NB4 (cell line): ENCODE data around the gene TMEM184A.

Experiments used
- MYC ChIP-seq: IDR thresholded peaks from 2 replicates; pipeline ENCODE4 v1.6.1; 2011; ENCODE audit warnings: low read depth, low read length
- POLR2A ChIP-seq: IDR thresholded peaks from 2 replicates; pipeline ENCODE4 v1.6.1; 2011; ENCODE audit warnings: mild to moderate bottlenecking; ENCODE audit not compliant: insufficient read length; ENCODE audit errors: extremely low read depth
- TF ChIP-seq, protein P1 (sequence below): IDR thresholded peaks from one replicate; pipeline ENCODE4 v1.5.1; 2012; ENCODE audit warnings: low read depth, low read length
- TF ChIP-seq, protein P2 (sequence below): IDR thresholded peaks from 2 replicates; pipeline ENCODE4 v1.6.1; 2011; ENCODE audit warnings: low read depth, low read length

DNA sequence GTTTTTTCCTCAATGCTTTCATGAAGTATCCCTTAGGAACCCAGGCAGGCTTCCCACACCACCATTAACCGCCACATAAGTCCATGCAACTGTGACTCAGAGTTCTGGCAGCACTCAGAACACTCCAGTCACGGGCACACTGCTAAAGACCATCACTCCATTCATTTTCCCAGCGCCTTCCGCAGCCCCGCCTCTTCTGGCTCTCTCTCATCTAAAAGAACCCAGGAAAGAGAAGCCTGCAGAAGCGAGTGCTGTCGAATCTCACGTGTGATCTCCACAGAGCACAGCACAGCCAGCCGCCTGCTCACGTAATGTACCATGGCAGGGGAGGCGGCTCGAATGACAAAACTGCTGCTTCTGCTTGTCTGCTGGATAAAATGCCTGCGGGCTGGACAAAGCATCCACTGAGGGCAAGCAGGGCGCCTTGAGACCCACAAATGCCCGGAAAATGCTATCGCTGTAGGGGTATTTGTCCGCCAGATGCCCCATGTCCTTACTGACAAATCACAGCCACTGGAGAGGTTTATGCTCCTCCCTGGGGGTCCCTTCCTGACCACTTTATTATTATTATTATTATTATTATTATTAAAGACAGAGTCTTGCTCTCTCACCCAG, 12.0 kb upstream of the TMEM184A start:
- TF ChIP-seq, protein P1, sequence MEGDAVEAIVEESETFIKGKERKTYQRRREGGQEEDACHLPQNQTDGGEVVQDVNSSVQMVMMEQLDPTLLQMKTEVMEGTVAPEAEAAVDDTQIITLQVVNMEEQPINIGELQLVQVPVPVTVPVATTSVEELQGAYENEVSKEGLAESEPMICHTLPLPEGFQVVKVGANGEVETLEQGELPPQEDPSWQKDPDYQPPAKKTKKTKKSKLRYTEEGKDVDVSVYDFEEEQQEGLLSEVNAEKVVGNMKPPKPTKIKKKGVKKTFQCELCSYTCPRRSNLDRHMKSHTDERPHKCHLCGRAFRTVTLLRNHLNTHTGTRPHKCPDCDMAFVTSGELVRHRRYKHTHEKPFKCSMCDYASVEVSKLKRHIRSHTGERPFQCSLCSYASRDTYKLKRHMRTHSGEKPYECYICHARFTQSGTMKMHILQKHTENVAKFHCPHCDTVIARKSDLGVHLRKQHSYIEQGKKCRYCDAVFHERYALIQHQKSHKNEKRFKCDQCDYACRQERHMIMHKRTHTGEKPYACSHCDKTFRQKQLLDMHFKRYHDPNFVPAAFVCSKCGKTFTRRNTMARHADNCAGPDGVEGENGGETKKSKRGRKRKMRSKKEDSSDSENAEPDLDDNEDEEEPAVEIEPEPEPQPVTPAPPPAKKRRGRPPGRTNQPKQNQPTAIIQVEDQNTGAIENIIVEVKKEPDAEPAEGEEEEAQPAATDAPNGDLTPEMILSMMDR: no peak
- TF ChIP-seq MYC (no peak), POLR2A (no peak)
- TF ChIP-seq, protein P2, sequence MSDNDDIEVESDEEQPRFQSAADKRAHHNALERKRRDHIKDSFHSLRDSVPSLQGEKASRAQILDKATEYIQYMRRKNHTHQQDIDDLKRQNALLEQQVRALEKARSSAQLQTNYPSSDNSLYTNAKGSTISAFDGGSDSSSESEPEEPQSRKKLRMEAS: no peak
